PC-3 (cell line): Measurements from ENCODE around the gene SKP2.

ENCODE experiments used
- EZH2 ChIP-seq: fragments of 300-600 bp; sonication (generic); IDR thresholded peaks from one replicate; pipeline ENCODE4 v1.6.1; 2017; ENCODE audit warnings: antibody characterized with exemption, mild to moderate bottlenecking, low read length; ENCODE audit not compliant: unreplicated experiment
- EZH2phosphoT487 ChIP-seq: fragments of 300-600 bp; sonication (generic); IDR thresholded peaks from 2 replicates; pipeline ENCODE4 v1.6.1; 2018; ENCODE audit warnings: mild to moderate bottlenecking, antibody characterized with exemption, low read length, borderline replicate concordance
- TF ChIP-seq, protein P1 (sequence below): fragments of 300-600 bp; sonication (generic); conservative IDR thresholded peaks from 2 replicates; pipeline ENCODE4 v1.5.1; 2017; ENCODE audit warnings: antibody characterized with exemption, low read depth, mild to moderate bottlenecking, low read length

GRCh38 chr5:36170832-36171424, 19.0 kb downstream of the SKP2 start:
- TF ChIP-seq EZH2, result no peak
- TF ChIP-seq, protein P1, sequence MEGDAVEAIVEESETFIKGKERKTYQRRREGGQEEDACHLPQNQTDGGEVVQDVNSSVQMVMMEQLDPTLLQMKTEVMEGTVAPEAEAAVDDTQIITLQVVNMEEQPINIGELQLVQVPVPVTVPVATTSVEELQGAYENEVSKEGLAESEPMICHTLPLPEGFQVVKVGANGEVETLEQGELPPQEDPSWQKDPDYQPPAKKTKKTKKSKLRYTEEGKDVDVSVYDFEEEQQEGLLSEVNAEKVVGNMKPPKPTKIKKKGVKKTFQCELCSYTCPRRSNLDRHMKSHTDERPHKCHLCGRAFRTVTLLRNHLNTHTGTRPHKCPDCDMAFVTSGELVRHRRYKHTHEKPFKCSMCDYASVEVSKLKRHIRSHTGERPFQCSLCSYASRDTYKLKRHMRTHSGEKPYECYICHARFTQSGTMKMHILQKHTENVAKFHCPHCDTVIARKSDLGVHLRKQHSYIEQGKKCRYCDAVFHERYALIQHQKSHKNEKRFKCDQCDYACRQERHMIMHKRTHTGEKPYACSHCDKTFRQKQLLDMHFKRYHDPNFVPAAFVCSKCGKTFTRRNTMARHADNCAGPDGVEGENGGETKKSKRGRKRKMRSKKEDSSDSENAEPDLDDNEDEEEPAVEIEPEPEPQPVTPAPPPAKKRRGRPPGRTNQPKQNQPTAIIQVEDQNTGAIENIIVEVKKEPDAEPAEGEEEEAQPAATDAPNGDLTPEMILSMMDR, result no peak
- TF ChIP-seq EZH2phosphoT487, result no peak
